Skeletal muscle tissue (tissue), 4 donors: ENCODE measurements around the gene TMEM143. TPM values are rescaled to one million over a fixed set of nuclear protein-coding genes. Genes with fewer than 3 reads are reported as not detected.
"Not testable (repeated sequence)": the region's sequence is repeated elsewhere in the genome, so short reads cannot be mapped to it uniquely, and the experiment has no call there.

ENCODE experiments used
- H3K27ac ChIP-seq: one replicate; pipeline ENCODE4 v1.7.0; 2013; ENCODE audit warnings: mild to moderate bottlenecking, low read depth, low read length, inconsistent platforms
- H3K27me3 ChIP-seq, 3 donors: one replicate each; pipeline ENCODE4 v1.7.0; 2013; ENCODE audit warnings: low read length in 3 of 3; ENCODE audit not compliant: control insufficient read depth in 3 of 3, insufficient read depth in 3 of 3
- H3K36me3 ChIP-seq, 3 donors: one replicate each; pipeline ENCODE4 v1.7.0; 2013; ENCODE audit warnings: low read length in 3 of 3; ENCODE audit not compliant: control insufficient read depth in 3 of 3, insufficient read depth in 3 of 3
- H3K4me1 ChIP-seq, 3 donors: one replicate each; pipeline ENCODE4 v1.7.0; 2013; ENCODE audit warnings: low read length in 3 of 3, mild to moderate bottlenecking in 3 of 3; ENCODE audit not compliant: control insufficient read depth in 3 of 3, insufficient read depth in 3 of 3
- H3K4me3 ChIP-seq, 3 donors: one replicate each; pipeline ENCODE4 v1.7.0; 2013; ENCODE audit warnings: low read length in 3 of 3
- H3K9ac ChIP-seq, 3 donors: one replicate each; pipeline ENCODE4 v1.7.0; 2013; ENCODE audit warnings: low read length in 3 of 3, mild to moderate bottlenecking in 3 of 3, moderate library complexity in 2 of 3, low read depth in 1 of 3
- H3K9me3 ChIP-seq, 3 donors: one replicate each; pipeline ENCODE4 v1.7.0; 2013; ENCODE audit warnings: low read length in 3 of 3; ENCODE audit not compliant: control insufficient read depth in 3 of 3
- total RNA-seq: library from RNA; depleted of rRNA; stranded (reverse); fragments of >200 nt; gene quantifications from one replicate; pipeline ENCODE4 v1.2.3, GENCODE V29; 2014
- donor health status: Osteomylitis.

Gene TMEM143
- total RNA-seq, 1 donor from 2014 or later, result 7.8 TPM

DNA sequence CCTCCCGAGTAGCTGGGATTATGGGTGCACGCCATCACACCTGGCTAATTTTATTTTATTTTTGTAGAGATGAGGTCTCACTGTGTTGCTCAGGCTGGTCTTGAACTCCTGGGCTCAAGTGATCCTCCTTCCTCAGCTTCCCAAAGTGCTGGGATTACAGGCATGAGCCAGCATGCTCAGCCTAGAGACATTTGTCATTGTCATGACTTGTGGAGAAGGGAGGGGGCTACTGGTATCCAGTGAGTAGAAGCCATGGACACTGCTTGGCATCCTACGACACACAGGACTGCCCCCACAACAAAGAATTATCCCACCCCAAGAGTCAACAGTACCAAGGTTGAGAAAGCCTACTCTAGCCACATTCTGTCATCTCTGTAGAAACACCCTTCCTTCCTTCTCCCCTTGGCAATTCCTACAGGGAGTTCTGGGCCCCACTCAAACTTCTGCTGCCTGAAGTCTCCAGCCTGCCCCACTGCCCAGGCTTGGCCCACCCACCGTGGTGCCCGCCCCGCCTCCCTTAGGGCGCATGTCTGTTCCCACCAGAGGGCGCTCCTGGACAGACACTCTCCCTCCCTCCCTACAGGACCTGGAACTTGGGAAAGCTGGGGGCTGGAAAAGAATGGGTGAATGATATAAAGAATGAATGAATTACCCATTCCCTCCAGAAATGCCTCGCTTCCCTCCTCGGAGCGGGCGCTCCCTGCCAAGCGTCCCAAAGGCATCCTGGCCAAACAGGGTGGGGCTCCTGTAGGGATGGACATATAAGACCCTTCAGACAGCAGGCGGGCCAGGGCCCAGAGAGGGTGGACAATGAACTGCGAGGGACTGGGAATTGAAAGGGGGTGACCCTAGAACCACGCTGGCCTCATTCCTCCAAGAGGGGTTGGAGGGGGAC, 43.8 kb downstream of the TMEM143 start:
- Histone ChIP-seq H3K27ac (peak overlapping the region; percentile 19), H3K27me3 (no peaks in the 10 kb centered on the region), H3K4me3 (no peak overlapping the region), H3K9ac (no peak overlapping the region), H3K4me1 (peaks cover 15 to 20% (median 18%) of the 10 kb centered on the region in 3 donors), H3K36me3 (no peaks in the 10 kb centered on the region), H3K9me3 (no peaks in the 10 kb centered on the region)

DNA sequence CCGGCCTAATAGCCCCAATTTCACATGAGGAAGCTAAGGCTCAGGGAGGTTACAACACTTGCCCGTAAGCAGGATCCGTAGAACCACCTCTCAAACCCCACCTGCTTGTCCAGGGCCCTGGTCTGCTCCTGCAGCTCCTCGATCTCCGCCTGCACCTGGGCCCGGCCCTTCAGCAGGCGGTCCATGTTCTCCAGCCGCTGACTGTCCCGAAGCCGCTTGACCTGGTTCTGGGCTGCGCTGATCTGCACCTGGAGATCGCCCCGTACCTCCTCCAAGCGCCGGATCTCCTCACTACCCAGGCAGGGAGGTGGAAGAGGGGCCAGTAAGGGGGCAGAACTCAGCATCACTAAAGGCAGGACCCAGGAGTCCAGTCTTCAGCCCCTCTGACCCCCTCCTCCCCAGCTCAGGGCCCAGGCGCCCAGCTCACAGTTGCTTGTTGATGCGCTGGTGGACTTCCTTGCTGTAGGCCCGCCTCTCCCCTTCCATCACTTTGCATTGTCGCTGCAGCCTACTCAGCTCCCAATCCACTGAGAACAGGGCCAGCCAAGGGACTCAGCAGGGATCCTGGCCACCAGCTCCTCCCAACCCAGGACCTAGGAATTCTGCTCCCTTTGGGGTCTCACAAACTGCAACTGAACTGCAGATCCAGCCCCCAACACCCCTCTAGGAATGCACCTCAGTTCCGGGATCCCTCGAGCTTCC, 45.3 kb downstream of the TMEM143 start:
- Histone ChIP-seq H3K27me3 (no peaks in the 10 kb centered on the region), H3K36me3 (no peaks in the 10 kb centered on the region), H3K9ac (no peak overlapping the region), H3K4me3 (no peak overlapping the region), H3K27ac (no peak overlapping the region), H3K9me3 (no peaks in the 10 kb centered on the region), H3K4me1 (peaks cover 15 to 21% (median 20%) of the 10 kb centered on the region in 3 donors)

DNA sequence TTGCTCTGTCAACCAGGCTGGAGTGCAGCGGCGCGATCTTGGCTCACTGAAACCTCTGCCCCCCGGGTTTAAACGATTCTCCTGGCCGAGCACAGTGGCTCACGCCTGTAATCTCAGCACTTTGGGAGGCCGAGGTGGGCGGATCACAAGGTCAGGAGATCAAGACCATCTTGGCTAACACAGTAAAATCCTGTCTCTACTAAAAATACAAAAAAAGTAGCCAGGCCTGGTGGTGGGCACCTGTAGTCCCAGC, 46.1 kb downstream of the TMEM143 start:
- H3K4me1 ChIP-seq, result peaks cover 14 to 21% (median 20%) of the 10 kb centered on the region in 3 donors
- not testable (repeated sequence) for H3K4me3 ChIP-seq, H3K36me3 ChIP-seq, H3K9ac ChIP-seq, H3K9me3 ChIP-seq, H3K27me3 ChIP-seq, H3K27ac ChIP-seq

DNA sequence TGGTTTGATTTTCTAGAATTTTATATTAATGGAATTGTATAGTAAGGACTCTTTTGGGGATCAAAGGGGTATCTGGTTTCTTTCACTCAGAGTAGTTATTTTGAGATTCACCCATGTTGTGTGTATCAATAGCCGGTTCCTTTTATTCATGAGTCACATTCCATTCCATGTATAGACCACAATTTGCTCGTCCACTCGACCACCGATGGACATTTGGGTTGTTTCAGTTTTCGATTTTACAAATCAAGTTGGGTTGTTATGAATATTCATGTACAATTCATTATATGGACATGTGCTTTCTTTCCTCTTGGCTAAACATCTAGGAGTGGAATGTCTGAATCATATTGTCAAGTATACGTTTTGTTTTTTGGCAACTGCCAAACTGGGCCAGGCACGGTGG, 48.0 kb downstream of the TMEM143 start:
- H3K4me3 ChIP-seq, result no peak overlapping the region
- H3K9me3 ChIP-seq, result no peaks in the 10 kb centered on the region
- no peaks in the 10 kb centered on the region for H3K27me3 ChIP-seq
- peaks cover 6 to 9% (median 7%) of the 10 kb centered on the region in 3 donors for H3K4me1 ChIP-seq
- no peak overlapping the region for H3K9ac ChIP-seq
- H3K36me3 ChIP-seq, result no peaks in the 10 kb centered on the region
- no peak overlapping the region for H3K27ac ChIP-seq

DNA sequence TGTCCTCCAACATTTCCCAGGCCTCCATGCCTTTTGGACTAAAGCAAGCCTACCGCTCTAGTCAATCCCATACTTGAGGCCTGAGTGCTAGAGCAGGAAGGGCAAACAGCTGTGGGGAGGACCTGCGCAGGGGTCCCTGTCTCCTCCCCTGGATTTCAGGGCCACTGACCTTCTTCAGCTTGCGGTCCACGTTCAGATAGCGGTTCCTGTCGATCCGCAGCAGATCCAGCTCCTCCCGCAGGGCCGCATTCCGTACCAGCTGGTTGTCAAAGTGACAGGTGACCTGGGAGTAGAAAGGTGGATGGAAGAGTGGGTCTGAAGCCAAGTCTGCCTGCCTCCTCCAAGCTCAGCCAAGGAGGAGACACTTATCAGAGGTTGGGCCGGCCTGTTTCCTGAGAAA, 52.4 kb downstream of the TMEM143 start:
- peaks cover 3 to 17% (median 9%) of the 10 kb centered on the region in 3 donors for H3K4me1 ChIP-seq
- no peak overlapping the region for H3K4me3 ChIP-seq
- H3K27ac ChIP-seq, result no peak overlapping the region
- no peaks in the 10 kb centered on the region for H3K36me3 ChIP-seq
- no peaks in the 10 kb centered on the region for H3K27me3 ChIP-seq
- no peak overlapping the region for H3K9ac ChIP-seq
- no peaks in the 10 kb centered on the region for H3K9me3 ChIP-seq

DNA sequence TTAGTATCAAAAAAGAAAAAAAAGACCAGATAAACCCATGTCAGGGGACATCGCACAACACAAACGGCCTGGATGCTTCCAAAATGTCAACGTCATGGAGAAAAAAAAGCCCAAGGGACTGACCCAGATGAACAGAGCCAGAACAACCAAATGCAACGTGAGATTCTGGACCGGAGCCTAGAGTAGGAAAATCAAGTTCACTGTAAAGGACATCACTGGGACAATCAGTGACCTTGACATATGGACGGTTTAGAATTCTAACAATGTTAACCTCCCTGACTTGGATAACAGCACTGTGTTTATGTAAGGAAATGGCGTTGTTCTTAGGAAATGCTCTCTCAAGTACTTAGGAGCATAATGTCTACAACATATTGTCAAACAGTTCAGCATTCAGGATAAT, 53.5 kb downstream of the TMEM143 start:
- H3K4me1 ChIP-seq, result peaks cover 3 to 17% (median 9%) of the 10 kb centered on the region in 3 donors
- H3K27ac ChIP-seq, result peak overlapping the region; percentile 32
- no peaks in the 10 kb centered on the region for H3K27me3 ChIP-seq
- H3K9ac ChIP-seq, result no peak overlapping the region
- no peaks in the 10 kb centered on the region for H3K36me3 ChIP-seq
- no peaks in the 10 kb centered on the region for H3K9me3 ChIP-seq
- no peak overlapping the region for H3K4me3 ChIP-seq

DNA sequence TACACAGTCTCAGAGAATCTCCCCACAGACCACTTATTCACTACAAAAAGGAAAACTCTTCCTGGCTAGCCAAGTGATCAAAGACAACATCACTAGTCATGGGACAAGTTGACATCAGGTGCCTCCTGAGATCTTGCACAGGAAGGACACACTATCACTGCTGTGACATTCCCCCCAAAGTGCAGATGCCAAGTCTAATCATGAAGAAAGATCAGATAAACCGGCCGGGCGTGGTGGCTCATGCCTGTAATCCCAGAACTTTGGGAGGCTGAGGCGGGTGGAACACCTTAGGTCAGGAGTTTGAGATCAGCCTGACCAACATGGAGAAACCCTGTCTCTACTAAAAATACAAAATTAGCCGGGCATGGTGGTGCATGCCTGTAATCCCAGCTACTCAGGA, 54.0 kb downstream of the TMEM143 start:
- H3K4me3 ChIP-seq, H3K36me3 ChIP-seq, H3K9ac ChIP-seq, H3K9me3 ChIP-seq, H3K27me3 ChIP-seq: not testable (repeated sequence)
- peak overlapping the region; percentile 32 for H3K27ac ChIP-seq
- peaks cover 3 to 16% (median 9%) of the 10 kb centered on the region in 3 donors for H3K4me1 ChIP-seq

DNA sequence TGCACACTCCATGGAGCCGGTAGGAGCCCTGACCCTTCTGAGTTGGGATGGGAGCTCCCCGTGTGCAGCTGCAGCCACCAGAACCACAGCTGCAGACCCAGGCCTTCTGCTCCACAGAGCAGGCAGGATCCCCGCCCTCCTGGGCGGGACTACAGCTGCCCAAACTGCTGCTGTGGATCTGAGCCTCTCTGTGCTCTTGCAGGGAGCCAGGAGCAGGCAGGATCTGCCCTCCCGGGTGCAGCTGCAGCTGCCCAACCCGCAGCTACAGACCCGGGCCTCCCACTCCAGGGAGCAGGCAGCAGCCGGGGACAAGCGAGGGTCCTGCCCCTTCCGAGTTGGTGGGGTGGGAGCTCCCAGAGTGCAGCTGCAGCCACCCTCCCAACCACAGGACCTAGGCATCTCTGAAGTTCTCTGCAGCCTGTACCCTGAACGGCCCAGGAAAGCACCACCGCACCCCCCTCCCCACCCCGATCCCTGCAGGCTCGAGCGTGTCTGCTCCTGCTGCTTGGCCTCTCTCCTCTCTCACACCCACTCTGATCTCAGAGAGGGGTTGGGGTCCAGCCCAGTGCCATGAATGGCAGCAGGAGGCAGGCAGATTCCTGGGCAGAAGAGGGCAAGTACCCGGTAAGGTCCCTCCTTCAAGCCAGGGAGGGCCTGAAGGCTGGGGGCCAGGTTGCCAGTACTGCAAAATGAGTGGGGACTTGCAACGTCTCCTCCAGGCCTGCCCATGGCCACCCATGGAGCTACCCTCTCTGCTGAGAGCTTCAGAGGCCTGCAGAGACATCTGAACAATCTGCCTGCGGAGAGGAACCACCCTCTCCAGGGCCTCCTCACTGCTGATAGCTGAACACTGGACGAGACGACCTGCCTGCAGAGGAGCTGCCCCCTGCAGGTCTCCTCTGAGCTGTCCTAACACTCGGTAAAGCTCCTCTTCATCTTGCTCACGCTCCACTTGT, 54.8 kb downstream of the TMEM143 start:
- H3K9me3 ChIP-seq, result no peaks in the 10 kb centered on the region

DNA sequence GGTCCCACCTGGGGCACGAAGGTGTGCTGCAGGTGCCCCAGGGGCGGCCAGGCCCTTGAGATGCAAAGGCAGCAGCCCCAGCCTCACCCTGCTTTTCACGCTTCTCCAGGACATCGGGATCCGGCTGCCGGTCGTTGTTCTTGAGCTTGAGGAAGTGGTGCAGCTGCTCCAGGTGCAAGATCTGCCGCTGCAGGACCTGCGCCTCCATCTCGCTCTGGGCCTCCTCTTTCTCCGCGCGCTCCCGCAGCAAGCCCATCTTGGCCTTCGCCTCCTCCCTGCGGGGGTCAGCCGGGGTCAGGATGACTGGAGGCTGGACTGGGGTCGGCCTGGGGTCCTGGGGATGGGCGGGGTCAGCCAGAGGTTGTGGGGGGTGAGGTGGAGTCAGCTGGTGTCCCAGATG, 59.9 kb downstream of the TMEM143 start:
- Histone ChIP-seq H3K4me3 (no peak overlapping the region), H3K9ac (no peak overlapping the region), H3K27ac (no peak overlapping the region), H3K9me3 (no peaks in the 10 kb centered on the region), H3K27me3 (no peaks in the 10 kb centered on the region), H3K36me3 (no peaks in the 10 kb centered on the region), H3K4me1 (peaks cover 0 to 1% (median 0%) of the 10 kb centered on the region in 3 donors)

More for the DNA sequence above, 54.8 kb downstream of the TMEM143 start:
- no peaks in the 10 kb centered on the region for H3K36me3 ChIP-seq
- H3K9ac ChIP-seq, result no peak overlapping the region
- H3K27ac ChIP-seq, result no peak overlapping the region
- no peaks in the 10 kb centered on the region for H3K27me3 ChIP-seq
- H3K4me1 ChIP-seq, result peaks cover 3 to 15% (median 9%) of the 10 kb centered on the region in 3 donors
- H3K4me3 ChIP-seq, result no peak overlapping the region
